ENCODE results near the gene CSNK1G1. TPM values are rescaled to one million over a fixed set of nuclear protein-coding genes. Genes with fewer than 3 reads are reported as not detected.
"Not testable (repeated sequence)": the region's sequence is repeated elsewhere in the genome, so short reads cannot be mapped to it uniquely, and the experiment has no call there.

The CSNK1G1 gene
- total RNA-seq, 2 experiments from 2014 or later: 16.7 to 20.4 TPM

DNA sequence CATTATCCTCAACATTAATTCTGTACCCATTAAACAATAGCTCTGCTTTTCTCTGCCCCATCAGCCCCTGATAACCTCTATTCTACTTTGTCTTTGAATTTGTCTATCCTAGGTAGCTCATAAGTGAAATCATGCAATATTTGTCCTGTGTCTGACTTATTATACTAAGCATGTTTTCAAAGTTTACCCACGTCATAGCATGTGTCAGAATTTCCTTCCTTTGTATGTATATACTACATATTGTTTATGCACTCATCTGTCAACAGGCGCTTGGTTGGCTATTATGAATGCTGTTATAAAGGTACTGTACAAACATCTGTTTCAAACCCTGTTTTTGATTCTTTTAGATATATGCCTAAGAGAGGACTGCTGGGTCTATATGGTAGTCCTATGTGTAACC, 18.2 kb downstream of the CSNK1G1 start:
- no peak for DNase-seq
- peaks cover 34% of the 10 kb centered on the region for H3K4me1 Mint-ChIP-seq (ENCODE audit: low read depth)
- CTCF ChIA-PET: interaction anchor here (0.6 to 1.2 kb wide), 2 partner anchors 31 to 79 kb away, joined by 3 read pairs; no protein-coding TSS in a partner anchor
- H3K27me3 Mint-ChIP-seq: no peaks in the 10 kb centered on the region
- no peak overlapping the region for H3K4me3 Mint-ChIP-seq
- ATAC-seq: no peak
- POLR2A ChIA-PET: no interaction called here
- TF ChIP-seq, protein P1, sequence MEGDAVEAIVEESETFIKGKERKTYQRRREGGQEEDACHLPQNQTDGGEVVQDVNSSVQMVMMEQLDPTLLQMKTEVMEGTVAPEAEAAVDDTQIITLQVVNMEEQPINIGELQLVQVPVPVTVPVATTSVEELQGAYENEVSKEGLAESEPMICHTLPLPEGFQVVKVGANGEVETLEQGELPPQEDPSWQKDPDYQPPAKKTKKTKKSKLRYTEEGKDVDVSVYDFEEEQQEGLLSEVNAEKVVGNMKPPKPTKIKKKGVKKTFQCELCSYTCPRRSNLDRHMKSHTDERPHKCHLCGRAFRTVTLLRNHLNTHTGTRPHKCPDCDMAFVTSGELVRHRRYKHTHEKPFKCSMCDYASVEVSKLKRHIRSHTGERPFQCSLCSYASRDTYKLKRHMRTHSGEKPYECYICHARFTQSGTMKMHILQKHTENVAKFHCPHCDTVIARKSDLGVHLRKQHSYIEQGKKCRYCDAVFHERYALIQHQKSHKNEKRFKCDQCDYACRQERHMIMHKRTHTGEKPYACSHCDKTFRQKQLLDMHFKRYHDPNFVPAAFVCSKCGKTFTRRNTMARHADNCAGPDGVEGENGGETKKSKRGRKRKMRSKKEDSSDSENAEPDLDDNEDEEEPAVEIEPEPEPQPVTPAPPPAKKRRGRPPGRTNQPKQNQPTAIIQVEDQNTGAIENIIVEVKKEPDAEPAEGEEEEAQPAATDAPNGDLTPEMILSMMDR (IDR thresholded peaks at IDR 0.05): no peak
- peaks cover 17% of the 10 kb centered on the region for H3K36me3 Mint-ChIP-seq (ENCODE audit: low read depth)
- intact Hi-C loops (cut with micrococcal nuclease): no loop called here
- H3K27ac Mint-ChIP-seq: no peak overlapping the region
- H3K9me3 Mint-ChIP-seq: no peaks in the 10 kb centered on the region

DNA sequence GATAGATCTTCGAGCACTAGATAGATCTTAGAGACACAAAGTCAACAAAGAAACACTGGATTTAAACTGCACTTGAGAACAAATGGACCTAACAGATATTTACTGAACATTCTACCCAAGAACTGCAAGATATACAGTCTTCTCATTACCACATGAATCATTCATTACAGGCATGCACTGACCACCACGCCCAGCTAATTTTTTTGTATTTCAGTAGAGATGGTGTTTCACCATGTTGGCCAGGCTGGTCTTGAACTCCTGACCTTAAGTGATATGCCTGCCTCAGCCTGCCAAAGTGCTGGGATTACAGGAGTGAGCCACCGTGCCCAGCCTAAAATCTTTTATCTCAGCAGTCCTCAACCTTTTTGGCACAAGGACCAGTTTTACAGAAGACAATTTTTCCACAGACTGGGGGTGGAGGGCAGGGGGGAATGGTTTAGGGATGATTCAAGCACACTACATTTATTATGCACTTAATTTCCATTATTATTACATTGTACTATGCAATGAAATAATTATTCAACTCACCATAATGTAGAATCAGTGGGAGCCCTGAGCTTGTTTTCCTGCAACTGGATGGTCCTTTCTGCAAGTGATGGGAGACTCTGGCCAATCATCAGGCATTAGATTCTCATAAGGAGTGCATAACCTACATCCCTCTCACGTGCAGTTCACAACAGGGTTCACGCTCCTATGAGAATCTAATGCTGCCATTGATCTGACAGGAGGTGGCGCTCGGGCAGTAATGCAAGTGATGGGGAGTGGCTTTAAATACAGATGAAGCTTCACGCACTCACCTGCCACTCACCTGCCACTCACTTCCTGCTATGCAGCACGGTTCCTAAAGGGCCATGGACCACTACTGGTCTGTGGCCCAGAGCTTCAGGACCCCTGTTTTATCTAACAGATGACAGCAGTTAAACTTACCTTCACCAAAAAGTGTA, 21.7 kb downstream of the CSNK1G1 start:
- peak; percentile 58 for ATAC-seq
- TF ChIP-seq, protein P1 (IDR thresholded peaks at IDR 0.05): no peak
- CTCF ChIA-PET: interaction anchor here (1.3 to 1.8 kb wide), 2 partner anchors 9 to 15 kb away, joined by 3 to 6 read pairs; no protein-coding TSS in a partner anchor
- POLR2A ChIA-PET: no interaction called here
- Mint-ChIP-seq H3K4me3 (no peak overlapping the region), H3K27ac (peak overlapping the region; percentile 61), H3K4me1 (ENCODE audit: low read depth) (peaks cover 34% of the 10 kb centered on the region), H3K9me3 (no peaks in the 10 kb centered on the region), H3K27me3 (no peaks in the 10 kb centered on the region), H3K36me3 (ENCODE audit: low read depth) (peaks cover 10% of the 10 kb centered on the region)
- DNase-seq: peak; percentile 45
- intact Hi-C loops (cut with micrococcal nuclease): no loop called here

DNA sequence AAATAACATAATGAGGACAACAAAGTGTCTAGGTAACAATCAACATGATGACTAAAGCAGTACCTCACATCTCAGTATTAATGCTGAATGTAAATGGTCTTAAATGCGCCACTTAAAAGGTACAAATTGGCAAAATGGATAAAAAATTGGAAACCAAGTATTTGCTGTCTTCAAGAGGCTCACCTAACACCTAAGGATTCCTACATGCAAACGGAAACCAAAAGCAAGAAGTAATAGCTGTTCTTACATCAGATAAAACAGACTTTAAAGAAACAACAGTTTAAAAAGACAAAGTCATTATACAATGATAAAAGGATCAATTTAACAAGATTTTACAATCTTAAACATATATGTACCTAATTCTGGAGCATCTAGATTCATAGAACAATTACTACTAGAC, 22.5 kb downstream of the CSNK1G1 start:
- no peaks in the 10 kb centered on the region for H3K9me3 Mint-ChIP-seq
- peaks cover 31% of the 10 kb centered on the region for H3K4me1 Mint-ChIP-seq (ENCODE audit: low read depth)
- intact Hi-C loops (cut with micrococcal nuclease): no loop called here
- ChIA-PET POLR2A (no interaction called here), CTCF (no interaction called here)
- TF ChIP-seq, protein P1 (IDR thresholded peaks at IDR 0.05): no peak
- H3K4me3 Mint-ChIP-seq: no peak overlapping the region
- no peaks in the 10 kb centered on the region for H3K27me3 Mint-ChIP-seq
- DNase-seq (no peak), ATAC-seq (no peak)
- peaks cover 10% of the 10 kb centered on the region for H3K36me3 Mint-ChIP-seq (ENCODE audit: low read depth)
- peak overlapping the region; percentile 22 for H3K27ac Mint-ChIP-seq

DNA sequence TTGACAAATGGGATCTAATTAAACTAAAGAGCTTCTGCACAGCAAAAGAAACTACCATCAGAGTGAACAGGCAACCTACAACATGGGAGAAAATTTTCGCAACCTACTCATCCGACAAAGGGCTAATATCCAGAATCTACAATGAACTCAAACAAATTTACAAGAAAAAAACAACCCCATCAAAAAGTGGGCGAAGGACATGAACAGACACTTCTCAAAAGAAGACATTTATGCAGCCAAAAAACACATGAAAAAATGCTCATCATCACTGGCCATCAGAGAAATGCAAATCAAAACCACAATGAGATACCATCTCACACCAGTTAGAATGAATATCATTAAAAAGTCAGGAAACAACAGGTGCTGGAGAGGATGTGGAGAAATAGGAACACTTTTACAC, 24.3 kb downstream of the CSNK1G1 start:
- intact Hi-C loops (cut with micrococcal nuclease); H3K27ac Mint-ChIP-seq; H3K9me3 Mint-ChIP-seq; DNase-seq; POLR2A ChIA-PET; ATAC-seq; H3K27me3 Mint-ChIP-seq; H3K4me3 Mint-ChIP-seq; CTCF ChIA-PET: not testable (repeated sequence)
- Mint-ChIP-seq H3K4me1 (ENCODE audit: low read depth) (peaks cover 29% of the 10 kb centered on the region), H3K36me3 (ENCODE audit: low read depth) (peaks cover 10% of the 10 kb centered on the region)

DNA sequence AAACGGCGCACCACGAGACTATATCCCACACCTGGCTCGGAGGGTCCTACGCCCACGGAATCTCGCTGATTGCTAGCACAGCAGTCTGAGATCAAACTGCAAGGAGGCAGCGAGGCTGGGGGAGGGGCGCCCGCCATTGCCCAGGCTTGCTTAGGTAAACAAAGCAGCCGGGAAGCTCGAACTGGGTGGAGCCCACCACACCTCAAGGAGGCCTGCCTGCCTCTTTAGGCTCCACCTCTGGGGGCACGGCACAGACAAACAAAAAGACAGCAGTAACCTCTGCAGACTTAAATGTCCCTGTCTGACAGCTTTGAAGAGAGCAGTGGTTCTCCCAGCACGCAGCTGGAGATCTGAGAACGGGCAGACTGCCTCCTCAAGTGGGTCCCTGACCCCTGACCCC, 29.0 kb downstream of the CSNK1G1 start:
- H3K27ac Mint-ChIP-seq; H3K36me3 Mint-ChIP-seq (ENCODE audit: low read depth); intact Hi-C loops (cut with micrococcal nuclease); H3K4me1 Mint-ChIP-seq (ENCODE audit: low read depth); DNase-seq; POLR2A ChIA-PET; H3K4me3 Mint-ChIP-seq; CTCF ChIA-PET; ATAC-seq; H3K27me3 Mint-ChIP-seq; H3K9me3 Mint-ChIP-seq: not testable (repeated sequence)

DNA sequence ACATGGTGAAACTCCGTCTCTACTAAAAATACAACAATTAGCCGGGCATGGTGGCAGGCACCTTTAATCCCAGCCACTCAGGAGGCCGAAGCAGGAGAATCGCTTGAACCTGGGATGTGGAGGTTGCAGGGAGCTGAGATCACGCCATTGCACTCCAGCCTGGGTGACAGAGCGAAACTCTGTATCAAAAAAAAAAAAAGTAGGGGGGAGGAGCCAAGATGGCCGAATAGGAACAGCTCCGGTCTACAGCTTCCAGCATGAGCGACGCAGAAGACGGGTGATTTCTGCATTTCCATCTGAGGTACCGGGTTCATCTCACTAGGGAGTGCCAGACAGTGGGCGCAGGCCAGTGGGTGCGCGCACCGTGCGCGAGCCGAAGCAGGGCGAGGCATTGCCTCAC, 29.5 kb downstream of the CSNK1G1 start:
- CTCF ChIA-PET; DNase-seq; H3K27me3 Mint-ChIP-seq; H3K4me1 Mint-ChIP-seq (ENCODE audit: low read depth); H3K27ac Mint-ChIP-seq; H3K36me3 Mint-ChIP-seq (ENCODE audit: low read depth); H3K4me3 Mint-ChIP-seq; POLR2A ChIA-PET; intact Hi-C loops (cut with micrococcal nuclease); H3K9me3 Mint-ChIP-seq; ATAC-seq: not testable (repeated sequence)

Data from activated CD8-positive, alpha-beta T cell treated with anti-CD3 and anti-CD28 coated beads for 36 hours (primary cell).